Stomach (tissue), 9 donors: ENCODE results near the gene BTBD9. TPM values are rescaled to one million over a fixed set of nuclear protein-coding genes. Genes with fewer than 3 reads are reported as not detected.

Experiments used
- DNase-seq, 2 donors: peaks; one replicate each; pipeline versions ENCODE4 v3.0.0 to v3.0.0-alpha.2; 2013 to 2019
- H3K27ac ChIP-seq, 5 donors: fragments of 200-600 bp in 4 of 5; sonication (generic) in 4 of 5; one replicate each; pipeline ENCODE4 v1.5.1; 2013 to 2019; ENCODE audit warnings: mild to moderate bottlenecking in 1 of 5, moderate library complexity in 1 of 5
- H3K27me3 ChIP-seq, 3 donors: fragments of 200-600 bp; sonication (generic); one replicate each; pipeline ENCODE4 v1.5.1; 2017 to 2019; ENCODE audit warnings: mixed run types in 1 of 3
- H3K36me3 ChIP-seq, 4 donors: fragments of 200-600 bp; sonication (generic); 1 replicate in 3 of 4; 2 replicates in 1 of 4; pipeline ENCODE4 v1.5.1; 2016 to 2019
- H3K4me1 ChIP-seq, 4 donors: fragments of 200-600 bp; sonication (generic); one replicate each; pipeline ENCODE4 v1.5.1; 2016 to 2019
- H3K4me3 ChIP-seq, 4 donors: fragments of 200-600 bp; sonication (generic) in 3 of 4; one replicate each; pipeline ENCODE4 v1.5.1; 2016 to 2019; ENCODE audit warnings: mild to moderate bottlenecking in 1 of 4
- H3K9me3 ChIP-seq, 4 donors: fragments of 200-600 bp; sonication (generic); one replicate each; pipeline ENCODE4 v1.5.1; 2016 to 2019
- CTCF ChIP-seq, 7 experiments: fragments of 450-650 bp in 4 of 7; fragments of 200-600 bp in 3 of 7; sonication (generic) in 3 of 7; IDR thresholded peaks; one replicate each; pipeline ENCODE4 v1.5.1; 2016 to 2019; ENCODE audit warnings: antibody characterized with exemption in 7 of 7, control low read depth in 2 of 7, mild to moderate bottlenecking in 1 of 7
- EP300 ChIP-seq: sonication (generic); formaldehyde crosslinking; IDR thresholded peaks from one replicate; pipeline ENCODE4 v1.6.1; 2017; ENCODE audit warnings: antibody characterized with exemption
- POLR2A ChIP-seq, 4 donors: fragments of 450-650 bp; IDR thresholded peaks; one replicate each; pipeline ENCODE4 v1.6.1; 2016; ENCODE audit warnings: antibody characterized with exemption in 4 of 4, control low read depth in 2 of 4, mild to moderate bottlenecking in 1 of 4, moderate library complexity in 1 of 4
- POLR2AphosphoS5 ChIP-seq, 3 donors: sonication (generic); formaldehyde crosslinking; IDR thresholded peaks; one replicate each; pipeline ENCODE4 v1.6.1; 2016; ENCODE audit warnings: antibody characterized with exemption in 3 of 3
- WGBS, 5 donors: extraction: QIAGEN DNeasy Blood & Tissue Kit in 3 of 5; methylation state at CpG; one replicate each; pipeline versions ENCODE4 v1.1.5 to v1.1.7; 2013 to 2018; 5-methylcytosine and 5-hydroxymethylcytosine counted together
- intact Hi-C: fragments of 100-400 bp; cut with DNase I; formaldehyde crosslinking; loops from one replicate; pipeline ENCODE4 v1.15.1; 2023; ENCODE audit warnings: low total_unique reads
- polyA plus RNA-seq, 3 donors: library from polyadenylated mRNA; stranded (reverse); fragments of 200-250 nt; gene quantifications; one replicate each; pipeline ENCODE4 v1.2.3, GENCODE V29; 2013
- total RNA-seq, 5 donors: library from RNA; depleted of rRNA; stranded (reverse); fragments of >200 nt; gene quantifications; one replicate each; pipeline versions ENCODE4 v1.1.0 to v1.2.3, GENCODE V29; 2014 to 2016
- donor health status: healthy with polysubstance abuse.
- donor health status: Bipolar disorder and iron deficiency.
- donor health status: healthy.

BTBD9 gene
- total and polyA plus RNA-seq, 8 donors, result 1.4 to 90.2 (median 6.8) TPM

DNA sequence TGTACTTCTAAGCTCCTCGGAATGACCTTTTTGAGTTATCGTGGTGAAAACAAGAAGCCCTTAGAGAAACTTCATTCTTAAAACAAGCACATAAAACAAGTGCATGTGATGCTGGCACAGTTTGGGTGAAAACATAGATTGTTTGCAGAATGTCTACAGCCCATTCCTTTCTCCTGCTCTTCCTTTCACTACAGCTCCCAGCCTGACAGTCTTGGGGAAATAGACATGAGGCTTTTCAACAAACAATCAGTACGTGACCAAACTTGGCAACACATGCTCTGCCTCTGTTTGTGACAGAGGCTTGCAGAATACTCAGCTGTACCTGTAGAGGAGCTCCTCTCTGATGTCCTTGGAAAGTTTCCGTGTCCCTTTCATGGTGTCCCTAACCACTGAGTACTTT lies 498.6 kb downstream of the BTBD9 start:
- no peak for DNase-seq
- 80 to 85% (median 83%) methylated on average over 4 of the region's 4 CpGs for WGBS, 5 donors
- Histone ChIP-seq H3K36me3 (peaks cover 0 to 13% (median 7%) of the 10 kb centered on the region in 4 donors), H3K4me3 (no peak overlapping the region), H3K4me1 (peaks cover 0 to 15% (median 7%) of the 10 kb centered on the region in 4 donors), H3K27me3 (no peaks in the 10 kb centered on the region), H3K9me3 (no peaks in the 10 kb centered on the region), H3K27ac (no peak overlapping the region)
- intact Hi-C loops, result no loop called here
- TF ChIP-seq POLR2AphosphoS5 (IDR thresholded peaks at IDR 0.05) (no peak), CTCF (IDR thresholded peaks at IDR 0.05) (no peak), EP300 (no peak), POLR2A (IDR thresholded peaks at IDR 0.05) (no peak)

DNA sequence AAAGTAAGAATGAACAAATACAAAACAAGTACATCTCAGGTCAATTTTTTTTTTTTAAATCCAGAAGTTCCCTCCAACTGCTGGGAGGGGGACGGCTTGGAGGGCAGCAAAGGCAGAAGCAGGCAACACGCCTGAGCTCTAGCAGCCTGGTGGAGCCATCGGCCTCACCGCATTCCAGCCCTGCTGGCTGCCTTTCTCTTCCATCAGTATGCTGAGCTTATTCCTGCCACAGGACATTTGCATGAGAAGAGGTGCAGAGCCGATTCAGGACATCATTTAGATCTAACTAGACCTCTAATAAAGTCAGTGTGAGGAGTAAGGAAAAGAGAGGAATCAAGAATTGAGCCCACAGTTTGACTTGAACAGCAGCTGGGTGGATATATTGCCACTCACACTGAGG lies 501.4 kb downstream of the BTBD9 start:
- H3K4me1 ChIP-seq, result peaks cover 0 to 14% (median under 1%) of the 10 kb centered on the region in 4 donors
- H3K9me3 ChIP-seq, result no peaks in the 10 kb centered on the region
- 93 to 96% (median 95%) methylated on average over 5 of the region's 5 CpGs for WGBS, 5 donors
- intact Hi-C loops, result no loop called here
- no peak overlapping the region for H3K4me3 ChIP-seq
- TF ChIP-seq POLR2AphosphoS5 (IDR thresholded peaks at IDR 0.05), result no peak
- TF ChIP-seq CTCF (IDR thresholded peaks at IDR 0.05), result no peak
- no peak for TF ChIP-seq POLR2A (IDR thresholded peaks at IDR 0.05)
- no peak for TF ChIP-seq EP300
- H3K27ac ChIP-seq, result no peak overlapping the region
- H3K36me3 ChIP-seq, result peaks cover 0 to 21% (median 10%) of the 10 kb centered on the region in 4 donors
- H3K27me3 ChIP-seq, result no peaks in the 10 kb centered on the region
- no peak for DNase-seq

DNA sequence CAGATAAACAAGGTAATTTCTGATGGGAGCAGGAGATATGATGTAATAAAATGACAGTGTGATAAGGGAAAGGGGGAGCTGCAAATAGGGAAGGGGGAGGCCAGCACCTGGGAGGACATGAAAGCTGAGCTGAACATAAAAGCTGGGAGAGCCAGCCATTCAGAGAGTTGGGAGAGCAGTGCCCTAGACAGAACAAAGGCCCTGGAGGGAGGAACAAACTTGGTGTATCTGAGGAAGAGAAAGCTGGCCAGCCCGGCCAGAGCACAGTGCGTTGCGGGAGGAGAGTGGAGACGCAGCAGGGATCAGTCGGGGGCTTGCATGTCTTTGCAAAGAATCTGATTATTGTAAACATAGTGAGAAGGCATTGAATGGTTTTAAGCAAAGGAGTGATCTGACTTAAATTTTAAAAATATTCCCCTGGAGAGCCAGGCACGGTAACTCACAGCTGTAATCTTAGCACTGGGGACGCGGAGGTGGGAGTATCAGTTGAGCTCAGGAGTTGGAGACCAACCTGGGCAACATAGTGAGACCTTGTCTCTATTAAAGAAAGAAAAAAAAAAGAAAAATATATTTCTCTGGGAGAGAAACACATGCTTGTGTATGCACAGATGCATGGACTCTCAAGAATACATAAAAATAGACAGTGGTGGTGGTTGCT lies 502.0 kb downstream of the BTBD9 start:
- intact Hi-C loops, result no loop called here
- Histone ChIP-seq H3K4me3 (no peak overlapping the region), H3K4me1 (peaks cover 0 to 7% (median 0%) of the 10 kb centered on the region in 4 donors), H3K9me3 (no peaks in the 10 kb centered on the region), H3K36me3 (peaks cover 0 to 19% (median 9%) of the 10 kb centered on the region in 4 donors), H3K27me3 (no peaks in the 10 kb centered on the region), H3K27ac (no peak overlapping the region)
- TF ChIP-seq EP300, result no peak
- TF ChIP-seq POLR2AphosphoS5 (IDR thresholded peaks at IDR 0.05), result no peak
- TF ChIP-seq CTCF (IDR thresholded peaks at IDR 0.05), result no peak
- 92 to 96% (median 94%) methylated on average over 8 of the region's 8 CpGs for WGBS, 5 donors
- DNase-seq, result no peak

DNA sequence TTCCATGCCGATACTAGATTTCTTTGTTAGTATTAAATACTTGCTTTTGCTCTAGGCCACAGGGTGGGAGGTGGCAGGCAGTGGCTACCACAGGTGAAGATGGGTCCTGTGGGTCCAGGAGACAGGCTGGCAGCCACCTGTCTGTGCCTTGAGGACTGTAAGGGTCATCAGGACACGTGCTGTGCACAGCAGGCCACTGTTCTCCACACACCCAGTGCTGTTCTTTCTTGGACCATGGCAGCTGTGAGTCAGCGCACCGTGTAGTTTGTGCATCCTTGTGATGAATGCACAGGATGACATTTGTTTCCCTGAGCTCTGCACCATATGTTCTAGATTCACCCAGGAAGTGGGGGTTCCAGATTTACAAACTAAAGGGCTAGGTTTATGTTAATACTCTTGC lies 503.2 kb downstream of the BTBD9 start:
- no peak for TF ChIP-seq CTCF (IDR thresholded peaks at IDR 0.05)
- TF ChIP-seq EP300, result no peak
- no peak for TF ChIP-seq POLR2A (IDR thresholded peaks at IDR 0.05)
- no peak for TF ChIP-seq POLR2AphosphoS5 (IDR thresholded peaks at IDR 0.05)
- no peak overlapping the region for H3K27ac ChIP-seq
- no peaks in the 10 kb centered on the region for H3K27me3 ChIP-seq
- intact Hi-C loops, result no loop called here
- no peak for DNase-seq
- no peak overlapping the region for H3K4me3 ChIP-seq
- no peaks in the 10 kb centered on the region for H3K9me3 ChIP-seq
- 86 to 96% (median 90%) methylated on average over 3 to 4 of the region's 4 CpGs for WGBS, 5 donors
- H3K36me3 ChIP-seq, result peaks cover 0 to 8% (median 4%) of the 10 kb centered on the region in 4 donors
- H3K4me1 ChIP-seq, result peaks cover 0 to 5% (median 2%) of the 10 kb centered on the region in 4 donors
